Endodermal cell (in vitro differentiated cells): ENCODE measurements around the gene B4GALT3. TPM values are rescaled to one million over a fixed set of nuclear protein-coding genes. Genes with fewer than 3 reads are reported as not detected.

Source experiments
- DNase-seq: peaks from one replicate; pipeline ENCODE4 v3.0.0-alpha.2; 2017
- H3K27ac ChIP-seq: 2 replicates; pipeline ENCODE4 v1.5.1; 2013; ENCODE audit warnings: mild to moderate bottlenecking, low read depth, low read length, moderate library complexity
- H3K27me3 ChIP-seq: 2 replicates; pipeline ENCODE4 v1.6.1; 2013; ENCODE audit warnings: mild to moderate bottlenecking, low read length, moderate library complexity; ENCODE audit not compliant: insufficient read depth, control insufficient read depth, poor library complexity, severe bottlenecking
- H3K36me3 ChIP-seq: 2 replicates; pipeline ENCODE4 v1.7.0; 2013; ENCODE audit warnings: mild to moderate bottlenecking, low read length, moderate library complexity; ENCODE audit not compliant: control insufficient read depth, insufficient read depth
- H3K4me1 ChIP-seq: one replicate; pipeline ENCODE4 v1.7.0; 2013; ENCODE audit warnings: low read length; ENCODE audit not compliant: control insufficient read depth, insufficient read depth
- H3K4me3 ChIP-seq: 2 replicates; pipeline ENCODE4 v1.5.1; 2013; ENCODE audit warnings: mild to moderate bottlenecking, low read length, moderate library complexity
- H3K9ac ChIP-seq: 2 replicates; pipeline ENCODE4 v1.6.1; 2013; ENCODE audit warnings: mild to moderate bottlenecking, low read length, moderate library complexity; ENCODE audit not compliant: poor library complexity, severe bottlenecking; ENCODE audit errors: extremely low read depth
- H3K9me3 ChIP-seq: 2 replicates; pipeline ENCODE4 v1.6.1; 2013; ENCODE audit warnings: mild to moderate bottlenecking, low read length, moderate library complexity; ENCODE audit not compliant: control insufficient read depth
- H3K27ac Mint-ChIP-seq: 2 replicates; pipeline ENCODE4 v1.8.0; 2020; ENCODE audit warnings: mixed read lengths
- H3K27me3 Mint-ChIP-seq: 2 replicates; pipeline ENCODE4 v1.8.0; 2021; ENCODE audit warnings: mild to moderate bottlenecking, mixed read lengths; ENCODE audit not compliant: insufficient read depth
- H3K36me3 Mint-ChIP-seq: 2 replicates; pipeline ENCODE4 v1.8.0; 2020; ENCODE audit warnings: low read depth, mixed read lengths
- H3K4me1 Mint-ChIP-seq: 2 replicates; pipeline ENCODE4 v1.8.0; 2020; ENCODE audit warnings: mixed read lengths
- H3K4me3 Mint-ChIP-seq: 2 replicates; pipeline ENCODE4 v1.8.0; 2020; ENCODE audit warnings: mild to moderate bottlenecking, moderate library complexity, mixed read lengths
- H3K9me3 Mint-ChIP-seq: 2 replicates; pipeline ENCODE4 v1.8.0; 2020; ENCODE audit warnings: mild to moderate bottlenecking, mixed read lengths
- WGBS, 2 experiments: methylation state at CpG; one replicate each; pipeline versions ENCODE4 v1.1.5 to v1.1.7; 2013; ENCODE audit warnings: missing lambda C conversion rate in 2 of 2, mixed read lengths in 1 of 2; ENCODE audit not compliant: insufficient coverage in 1 of 2, insufficient read length in 1 of 2; 5-methylcytosine and 5-hydroxymethylcytosine counted together
- total RNA-seq, 2 donors: library from RNA; stranded (reverse); fragmentation: NEBNext Ultra II Directional in 1 of 2; extraction: Animal tissue kit (Norgen Biotek cat#: 25700) in 1 of 2; gene quantifications; 2 replicates in 1 of 2; 3 replicates in 1 of 2; pipeline ENCODE4 v1.2.1, GENCODE V29; 2021
- TF ChIP-seq, protein P1 (sequence below): fragments of 200-600 bp; sonication (generic); conservative IDR thresholded peaks from 2 replicates; pipeline ENCODE4 v1.5.0; 2021; ENCODE audit warnings: antibody characterized with exemption, mild to moderate bottlenecking

Gene B4GALT3
- total RNA-seq, 2 donors from 2014 or later = 30.4 to 37.9 TPM

DNA sequence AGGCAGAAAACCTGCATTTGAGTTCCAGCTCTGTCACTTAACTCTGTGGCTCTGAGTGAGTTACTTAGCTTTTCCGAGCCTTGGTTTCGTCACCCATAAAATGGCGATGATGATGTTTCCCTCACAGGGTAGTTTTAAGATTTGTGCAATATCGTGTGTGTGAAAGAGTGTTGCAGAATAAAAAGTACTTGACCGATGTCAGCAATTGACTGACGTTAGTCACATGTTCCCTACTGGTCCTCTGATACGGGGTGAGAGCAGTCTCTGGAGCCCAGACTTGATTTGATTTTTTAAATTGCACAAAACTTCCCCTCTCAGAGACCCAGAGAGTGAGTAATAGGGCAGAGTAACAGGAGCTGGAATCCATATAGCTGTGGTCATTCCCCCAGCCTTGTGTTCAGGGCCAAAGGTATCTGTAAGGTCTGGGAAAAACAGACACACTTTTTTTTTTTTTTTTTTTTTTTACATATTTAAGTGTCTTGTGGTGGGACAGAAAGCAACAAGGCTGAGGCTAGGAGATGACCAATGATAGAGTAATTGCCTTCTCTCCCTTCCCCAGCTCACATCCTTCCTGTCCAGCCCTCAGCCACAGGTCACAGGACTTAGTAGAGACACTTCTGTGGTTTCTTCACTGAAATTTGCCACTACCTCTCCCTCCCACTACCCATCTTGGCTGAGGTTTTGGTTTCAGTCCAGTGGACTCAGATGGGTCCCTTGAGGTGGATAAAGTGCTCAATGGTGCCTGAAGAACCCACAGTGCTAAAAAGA lies 39.8 kb upstream of the B4GALT3 start:
- H3K4me3 ChIP-seq = no peak overlapping the region
- H3K9me3 ChIP-seq = no peaks in the 10 kb centered on the region
- no peak overlapping the region for H3K9ac ChIP-seq
- H3K4me1 ChIP-seq = no peaks in the 10 kb centered on the region
- no peak overlapping the region for H3K4me3 Mint-ChIP-seq
- TF ChIP-seq, protein P1, sequence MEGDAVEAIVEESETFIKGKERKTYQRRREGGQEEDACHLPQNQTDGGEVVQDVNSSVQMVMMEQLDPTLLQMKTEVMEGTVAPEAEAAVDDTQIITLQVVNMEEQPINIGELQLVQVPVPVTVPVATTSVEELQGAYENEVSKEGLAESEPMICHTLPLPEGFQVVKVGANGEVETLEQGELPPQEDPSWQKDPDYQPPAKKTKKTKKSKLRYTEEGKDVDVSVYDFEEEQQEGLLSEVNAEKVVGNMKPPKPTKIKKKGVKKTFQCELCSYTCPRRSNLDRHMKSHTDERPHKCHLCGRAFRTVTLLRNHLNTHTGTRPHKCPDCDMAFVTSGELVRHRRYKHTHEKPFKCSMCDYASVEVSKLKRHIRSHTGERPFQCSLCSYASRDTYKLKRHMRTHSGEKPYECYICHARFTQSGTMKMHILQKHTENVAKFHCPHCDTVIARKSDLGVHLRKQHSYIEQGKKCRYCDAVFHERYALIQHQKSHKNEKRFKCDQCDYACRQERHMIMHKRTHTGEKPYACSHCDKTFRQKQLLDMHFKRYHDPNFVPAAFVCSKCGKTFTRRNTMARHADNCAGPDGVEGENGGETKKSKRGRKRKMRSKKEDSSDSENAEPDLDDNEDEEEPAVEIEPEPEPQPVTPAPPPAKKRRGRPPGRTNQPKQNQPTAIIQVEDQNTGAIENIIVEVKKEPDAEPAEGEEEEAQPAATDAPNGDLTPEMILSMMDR = no peak
- H3K36me3 Mint-ChIP-seq = peaks cover 38% of the 10 kb centered on the region
- peaks cover 44% of the 10 kb centered on the region for H3K4me1 Mint-ChIP-seq
- no peaks in the 10 kb centered on the region for H3K27me3 ChIP-seq
- no peak overlapping the region for H3K27ac ChIP-seq
- 88 to 92% methylated on average over 4 to 7 of the region's 7 CpGs for WGBS, 2 experiments
- peak; percentile 39 for DNase-seq
- no peaks in the 10 kb centered on the region for H3K27me3 Mint-ChIP-seq
- peak overlapping the region; percentile 62 for H3K27ac Mint-ChIP-seq
- H3K36me3 ChIP-seq = peaks cover 28% of the 10 kb centered on the region
- H3K9me3 Mint-ChIP-seq = no peaks in the 10 kb centered on the region

DNA sequence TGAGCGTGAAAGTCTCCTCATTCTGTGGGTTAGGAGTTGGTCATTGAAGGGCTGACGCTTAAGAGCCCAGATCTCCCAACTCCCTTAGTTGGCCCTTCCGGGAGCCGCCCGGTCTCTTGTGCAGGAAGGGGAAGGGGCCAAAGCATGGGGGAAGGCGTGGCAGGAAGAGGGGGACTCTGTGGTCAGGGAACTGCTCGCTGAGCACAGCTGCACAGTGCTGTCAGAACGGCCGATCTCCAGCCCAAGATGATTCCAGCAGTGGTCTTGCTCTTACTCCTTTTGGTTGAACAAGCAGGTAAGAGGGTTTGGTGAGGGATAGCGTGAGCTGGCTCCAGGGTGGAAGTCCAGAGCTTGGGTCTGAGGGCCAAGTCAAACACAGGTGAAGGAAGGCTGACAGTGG lies 37.8 kb upstream of the B4GALT3 start, which contains the start of gene FCER1G:
TSS of gene FCER1G (plus strand) at position 220 of the 400 bp plus-strand sequence. CDS start at position 247, 27 bp downstream.
- 95 to 98% methylated on average over 7 to 10 of the region's 10 CpGs for WGBS, 2 experiments
- Histone ChIP-seq H3K36me3 (peaks cover 49% of the 10 kb centered on the region), H3K27me3 (no peaks in the 10 kb centered on the region), H3K9me3 (no peaks in the 10 kb centered on the region), H3K4me3 (no peak within 1 kb of the TSS), H3K27ac (no peak within 1 kb of the TSS), H3K4me1 (no peaks in the 10 kb centered on the region), H3K9ac (no peak within 1 kb of the TSS)
- no peaks in the 10 kb centered on the region for H3K9me3 Mint-ChIP-seq
- DNase-seq = no peak
- TF ChIP-seq, protein P1 = no peak
- no peaks in the 10 kb centered on the region for H3K27me3 Mint-ChIP-seq
- peak within 1 kb of the TSS; percentile 58 for H3K27ac Mint-ChIP-seq
- H3K4me3 Mint-ChIP-seq = no peak within 1 kb of the TSS
- peaks cover 47% of the 10 kb centered on the region for H3K36me3 Mint-ChIP-seq
- H3K4me1 Mint-ChIP-seq = peaks cover 38% of the 10 kb centered on the region

DNA sequence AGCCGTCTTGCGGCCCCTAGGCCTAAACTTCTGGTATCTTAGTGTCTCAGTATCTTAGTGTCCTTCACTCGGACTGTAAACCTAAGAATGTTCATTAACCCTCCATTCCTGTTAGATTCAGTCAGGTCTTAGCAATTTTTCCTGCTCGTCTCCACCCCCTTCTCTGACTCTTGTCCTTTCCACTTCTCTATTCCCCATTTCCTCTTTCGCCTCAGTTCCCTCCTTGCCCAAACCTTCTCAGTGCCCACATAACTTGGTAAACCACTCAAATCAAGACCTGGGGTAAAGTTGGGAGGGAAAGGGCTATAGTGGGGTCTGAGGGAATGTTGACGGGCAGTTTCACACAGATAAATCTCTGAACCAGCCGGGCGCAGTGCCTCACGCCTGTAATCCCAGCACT lies 37.1 kb upstream of the B4GALT3 start:
- peaks cover 54% of the 10 kb centered on the region for H3K36me3 ChIP-seq
- H3K4me1 ChIP-seq = no peaks in the 10 kb centered on the region
- Mint-ChIP-seq H3K27ac (no peak overlapping the region), H3K4me3 (no peak overlapping the region), H3K27me3 (no peaks in the 10 kb centered on the region), H3K9me3 (no peaks in the 10 kb centered on the region), H3K36me3 (peaks cover 51% of the 10 kb centered on the region), H3K4me1 (peaks cover 36% of the 10 kb centered on the region)
- H3K9me3 ChIP-seq = no peaks in the 10 kb centered on the region
- TF ChIP-seq, protein P1 = no peak
- no peak for DNase-seq
- no peak overlapping the region for H3K27ac ChIP-seq
- 94 to 96% methylated on average over 7 to 9 of the region's 9 CpGs for WGBS, 2 experiments
- no peak overlapping the region for H3K9ac ChIP-seq
- no peaks in the 10 kb centered on the region for H3K27me3 ChIP-seq
- H3K4me3 ChIP-seq = no peak overlapping the region
